ENCODE measurements around the gene NCDN. TPM values are rescaled to one million over a fixed set of nuclear protein-coding genes. Genes with fewer than 3 reads are reported as not detected.

The NCDN gene
- polyA plus RNA-seq: 1 to 10 TPM; 4.1 to 8.9 (median 4.9) TPM

- Mint-ChIP-seq H3K27ac (peak within 1 kb of the TSS; percentile 87 to 95 (median 90)), H3K4me1 (peaks cover 38 to 55% of the 10 kb centered on the region in 2 donors), H3K27me3 (ENCODE audit: low read depth in 3 of 3) (peaks cover 3 to 8% (median 5%) of the 10 kb centered on the region in 3 donors), H3K9me3 (no peaks in the 10 kb centered on the region), H3K4me3 (peak within 1 kb of the TSS; percentile 93 to 96 (median 95)), H3K36me3 (peaks cover 0 to 4% (median 0%) of the 10 kb centered on the region in 3 donors)
- DNase-seq: peak; percentile 93 to 94 (median 94)
Measured at GRCh38 chr1:35557611-35558373, at the start of gene NCDN. Gene NCDN (plus strand): TSS chr1:35557799. CDS start chr1:35558191, 392 bp downstream.

- peak overlapping the region in 4 of 6 donors; percentile 1 to 84 (median 50) for H3K27ac Mint-ChIP-seq
- H3K9me3 Mint-ChIP-seq: no peaks in the 10 kb centered on the region
- no peak for DNase-seq
- peaks cover 0 to 7% (median 0%) of the 10 kb centered on the region in 3 donors for H3K36me3 Mint-ChIP-seq
- H3K4me3 Mint-ChIP-seq: peak overlapping the region in 2 of 5 donors; percentile 5 to 30
- no peaks in the 10 kb centered on the region for H3K27me3 Mint-ChIP-seq (ENCODE audit: low read depth in 3 of 3)
- H3K4me1 Mint-ChIP-seq: peaks cover 48 to 57% of the 10 kb centered on the region in 2 donors
Measured at GRCh38 chr1:35507947-35508346, 49.7 kb upstream of the NCDN start.

- H3K27ac Mint-ChIP-seq: peak overlapping the region in 1 of 6 donors; percentile 62
- no peak overlapping the region for H3K4me3 Mint-ChIP-seq
- no peak for DNase-seq
- H3K4me1 Mint-ChIP-seq: peaks cover 50 to 64% of the 10 kb centered on the region in 2 donors
- H3K27me3 Mint-ChIP-seq (ENCODE audit: low read depth in 3 of 3): peaks cover 0 to 2% (median 0%) of the 10 kb centered on the region in 3 donors
- peaks cover 0 to 7% (median 0%) of the 10 kb centered on the region in 3 donors for H3K36me3 Mint-ChIP-seq
- H3K9me3 Mint-ChIP-seq: peaks cover 0 to 2% (median 0%) of the 10 kb centered on the region in 6 donors
Measured at GRCh38 chr1:35509558-35509957, 48.0 kb upstream of the NCDN start.

GRCh38 chr1:35511305-35511704 is 46.3 kb upstream of the NCDN start:
- Mint-ChIP-seq H3K27ac (no peak overlapping the region), H3K9me3 (peaks cover 0 to 15% (median 10%) of the 10 kb centered on the region in 6 donors), H3K27me3 (ENCODE audit: low read depth in 3 of 3) (peaks cover 0 to 2% (median 0%) of the 10 kb centered on the region in 3 donors), H3K36me3 (peaks cover 7 to 13% (median 7%) of the 10 kb centered on the region in 3 donors), H3K4me1 (peaks cover 44 to 59% of the 10 kb centered on the region in 2 donors), H3K4me3 (no peak overlapping the region)
- DNase-seq: no peak

- Mint-ChIP-seq H3K27me3 (ENCODE audit: low read depth in 3 of 3) (peaks cover 0 to 2% (median 0%) of the 10 kb centered on the region in 3 donors), H3K4me3 (no peak overlapping the region), H3K27ac (no peak overlapping the region), H3K9me3 (peaks cover 0 to 21% (median 13%) of the 10 kb centered on the region in 6 donors), H3K4me1 (peaks cover 21 to 45% of the 10 kb centered on the region in 2 donors), H3K36me3 (peaks cover 10 to 23% (median 17%) of the 10 kb centered on the region in 3 donors)
- no peak for DNase-seq
Measured at GRCh38 chr1:35518183-35518582, 39.4 kb upstream of the NCDN start.

GRCh38 chr1:35519432-35519831 is 38.2 kb upstream of the NCDN start:
- no peak overlapping the region for H3K4me3 Mint-ChIP-seq
- peak overlapping the region in 3 of 6 donors; percentile 3 to 55 (median 53) for H3K27ac Mint-ChIP-seq
- peaks cover 0 to 19% (median 13%) of the 10 kb centered on the region in 6 donors for H3K9me3 Mint-ChIP-seq
- peaks cover 20 to 39% of the 10 kb centered on the region in 2 donors for H3K4me1 Mint-ChIP-seq
- H3K36me3 Mint-ChIP-seq: peaks cover 10 to 24% (median 18%) of the 10 kb centered on the region in 3 donors
- peaks cover 0 to under 1% (median 0%) of the 10 kb centered on the region in 3 donors for H3K27me3 Mint-ChIP-seq (ENCODE audit: low read depth in 3 of 3)
- DNase-seq: no peak

- H3K4me1 Mint-ChIP-seq: peaks cover 7 to 13% of the 10 kb centered on the region in 2 donors
- H3K9me3 Mint-ChIP-seq: peaks cover 0 to 2% (median 0%) of the 10 kb centered on the region in 6 donors
- H3K4me3 Mint-ChIP-seq: no peak overlapping the region
- no peak for DNase-seq
- H3K27me3 Mint-ChIP-seq (ENCODE audit: low read depth in 3 of 3): no peaks in the 10 kb centered on the region
- no peak overlapping the region for H3K27ac Mint-ChIP-seq
- peaks cover under 1 to 15% (median 13%) of the 10 kb centered on the region in 3 donors for H3K36me3 Mint-ChIP-seq
Measured at GRCh38 chr1:35524106-35524505, 33.5 kb upstream of the NCDN start.

GRCh38 chr1:35530168-35530567 is 27.4 kb upstream of the NCDN start:
- Mint-ChIP-seq H3K27me3 (ENCODE audit: low read depth in 3 of 3) (peaks cover 0 to 1% (median 0%) of the 10 kb centered on the region in 3 donors), H3K27ac (no peak overlapping the region)

GRCh38 chr1:35530946-35531345 is 26.7 kb upstream of the NCDN start:
- Mint-ChIP-seq H3K27me3 (ENCODE audit: low read depth in 3 of 3) (peaks cover 0 to 1% (median 0%) of the 10 kb centered on the region in 3 donors), H3K9me3 (peaks cover 0 to 11% (median 7%) of the 10 kb centered on the region in 6 donors), H3K36me3 (peaks cover 14 to 25% (median 25%) of the 10 kb centered on the region in 3 donors), H3K4me1 (peaks cover 11 to 22% of the 10 kb centered on the region in 2 donors), H3K4me3 (no peak overlapping the region), H3K27ac (no peak overlapping the region)
- DNase-seq: no peak

More at GRCh38 chr1:35530168-35530567, 27.4 kb upstream of the NCDN start:
- Mint-ChIP-seq H3K4me1 (peaks cover 5 to 14% of the 10 kb centered on the region in 2 donors), H3K9me3 (peaks cover 0 to 11% (median 7%) of the 10 kb centered on the region in 6 donors), H3K36me3 (peaks cover 14 to 25% (median 25%) of the 10 kb centered on the region in 3 donors), H3K4me3 (no peak overlapping the region)
- DNase-seq: no peak

GRCh38 chr1:35531368-35531767 is 26.2 kb upstream of the NCDN start:
- no peak for DNase-seq
- peaks cover 0 to 11% (median 7%) of the 10 kb centered on the region in 6 donors for H3K9me3 Mint-ChIP-seq
- no peak overlapping the region for H3K4me3 Mint-ChIP-seq
- peaks cover 14 to 25% (median 25%) of the 10 kb centered on the region in 3 donors for H3K36me3 Mint-ChIP-seq
- H3K27me3 Mint-ChIP-seq (ENCODE audit: low read depth in 3 of 3): peaks cover 0 to 1% (median 0%) of the 10 kb centered on the region in 3 donors
- H3K27ac Mint-ChIP-seq: no peak overlapping the region
- peaks cover 13 to 25% of the 10 kb centered on the region in 2 donors for H3K4me1 Mint-ChIP-seq

GRCh38 chr1:35532497-35533223 is 24.9 kb upstream of the NCDN start:
- H3K27me3 Mint-ChIP-seq (ENCODE audit: low read depth in 3 of 3): peaks cover 0 to 1% (median 0%) of the 10 kb centered on the region in 3 donors

GRCh38 chr1:35533586-35533985 is 24.0 kb upstream of the NCDN start:
- Mint-ChIP-seq H3K9me3 (peaks cover 0 to 11% (median 7%) of the 10 kb centered on the region in 6 donors), H3K36me3 (peaks cover 17 to 21% (median 21%) of the 10 kb centered on the region in 3 donors), H3K4me1 (peaks cover 24 to 41% of the 10 kb centered on the region in 2 donors), H3K27me3 (ENCODE audit: low read depth in 3 of 3) (peaks cover 0 to 1% (median 0%) of the 10 kb centered on the region in 3 donors), H3K4me3 (no peak overlapping the region), H3K27ac (peak overlapping the region in 1 of 6 donors; percentile 13)
- DNase-seq: no peak

More at GRCh38 chr1:35532497-35533223, 24.9 kb upstream of the NCDN start:
- H3K4me1 Mint-ChIP-seq: peaks cover 20 to 35% of the 10 kb centered on the region in 2 donors
- no peak overlapping the region for H3K27ac Mint-ChIP-seq
- no peak for DNase-seq
- H3K36me3 Mint-ChIP-seq: peaks cover 14 to 25% (median 25%) of the 10 kb centered on the region in 3 donors
- H3K9me3 Mint-ChIP-seq: peaks cover 0 to 11% (median 7%) of the 10 kb centered on the region in 6 donors
- no peak overlapping the region for H3K4me3 Mint-ChIP-seq

GRCh38 chr1:35535243-35535642 is 22.4 kb upstream of the NCDN start:
- H3K4me1 Mint-ChIP-seq: peaks cover 40 to 57% of the 10 kb centered on the region in 2 donors
- H3K27ac Mint-ChIP-seq: peak overlapping the region in 3 of 6 donors; percentile 12 to 50 (median 12)
- H3K9me3 Mint-ChIP-seq: peaks cover 0 to 6% (median 4%) of the 10 kb centered on the region in 6 donors
- H3K36me3 Mint-ChIP-seq: peaks cover 7 to 9% (median 8%) of the 10 kb centered on the region in 3 donors
- peaks cover 0 to 4% (median 0%) of the 10 kb centered on the region in 3 donors for H3K27me3 Mint-ChIP-seq (ENCODE audit: low read depth in 3 of 3)
- no peak for DNase-seq
- no peak overlapping the region for H3K4me3 Mint-ChIP-seq
